ENCODE results near the gene CNOT6. TPM values are rescaled to one million over a fixed set of nuclear protein-coding genes. Genes with fewer than 3 reads are reported as not detected.

CNOT6 gene
- total RNA-seq, 1 experiment from 2014 or later = 32.8 TPM

DNA sequence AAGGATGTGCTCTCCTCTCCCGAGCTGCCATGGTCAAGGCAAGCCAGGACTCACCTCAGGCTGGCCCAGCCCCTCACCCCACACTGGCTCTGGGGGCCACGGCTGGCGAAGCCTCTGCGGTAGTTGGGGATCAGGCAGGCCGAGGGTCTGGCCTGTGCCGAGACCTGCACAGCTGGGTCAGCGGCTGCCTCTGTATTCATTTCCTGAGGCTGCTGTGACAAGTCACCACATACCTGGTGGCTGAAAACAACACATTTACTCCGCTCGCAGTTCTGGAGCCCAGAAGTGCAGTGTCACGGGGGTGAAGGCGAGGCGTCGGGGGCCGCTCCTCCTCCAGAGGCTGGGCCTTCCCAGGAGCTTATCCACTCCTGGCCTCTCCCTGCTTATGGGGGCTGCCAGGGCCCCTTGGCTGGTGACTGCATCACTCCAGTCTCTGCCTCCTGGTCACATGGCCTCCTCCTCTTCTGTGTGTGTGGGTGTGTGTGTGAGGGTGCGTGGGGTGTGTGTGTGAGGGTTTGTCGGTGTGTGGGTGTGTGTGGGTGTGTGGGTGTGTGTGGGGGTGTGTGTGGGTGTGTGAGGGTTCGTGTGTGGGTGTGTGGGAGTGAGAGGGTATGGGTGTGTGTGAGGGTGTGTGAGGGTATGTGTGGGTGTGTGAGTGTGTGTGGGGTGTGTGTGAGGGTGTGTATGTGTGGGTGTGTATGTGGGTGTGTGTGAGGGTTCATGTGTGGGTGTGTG, 100.3 kb downstream of the CNOT6 start:
- CTCF ChIA-PET = no interaction called here
- Histone ChIP-seq H3K4me1 (ENCODE audit: control insufficient read depth, insufficient read depth, low read length) (no peaks in the 10 kb centered on the region), H3K36me3 (ENCODE audit: control insufficient read depth, insufficient read depth, low read length) (no peaks in the 10 kb centered on the region), H3K9me3 (ENCODE audit: control insufficient read depth, insufficient read depth, low read depth, low read length) (no peaks in the 10 kb centered on the region), H3K27ac (ENCODE audit: low read length) (no peak overlapping the region), H3K4me3 (ENCODE audit: low read depth in 2 of 2, low read length in 2 of 2) (no peak overlapping the region), H3K27me3 (ENCODE audit: control insufficient read depth, insufficient read depth, low read length) (peaks cover under 1% of the 10 kb centered on the region; the same call in 1 of the 2 replicates)
- TF ChIP-seq, protein P1, sequence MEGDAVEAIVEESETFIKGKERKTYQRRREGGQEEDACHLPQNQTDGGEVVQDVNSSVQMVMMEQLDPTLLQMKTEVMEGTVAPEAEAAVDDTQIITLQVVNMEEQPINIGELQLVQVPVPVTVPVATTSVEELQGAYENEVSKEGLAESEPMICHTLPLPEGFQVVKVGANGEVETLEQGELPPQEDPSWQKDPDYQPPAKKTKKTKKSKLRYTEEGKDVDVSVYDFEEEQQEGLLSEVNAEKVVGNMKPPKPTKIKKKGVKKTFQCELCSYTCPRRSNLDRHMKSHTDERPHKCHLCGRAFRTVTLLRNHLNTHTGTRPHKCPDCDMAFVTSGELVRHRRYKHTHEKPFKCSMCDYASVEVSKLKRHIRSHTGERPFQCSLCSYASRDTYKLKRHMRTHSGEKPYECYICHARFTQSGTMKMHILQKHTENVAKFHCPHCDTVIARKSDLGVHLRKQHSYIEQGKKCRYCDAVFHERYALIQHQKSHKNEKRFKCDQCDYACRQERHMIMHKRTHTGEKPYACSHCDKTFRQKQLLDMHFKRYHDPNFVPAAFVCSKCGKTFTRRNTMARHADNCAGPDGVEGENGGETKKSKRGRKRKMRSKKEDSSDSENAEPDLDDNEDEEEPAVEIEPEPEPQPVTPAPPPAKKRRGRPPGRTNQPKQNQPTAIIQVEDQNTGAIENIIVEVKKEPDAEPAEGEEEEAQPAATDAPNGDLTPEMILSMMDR (IDR thresholded peaks at IDR 0.05) = no peak
- TF ChIP-seq SIN3A (IDR thresholded peaks at IDR 0.05; ENCODE audit: borderline replicate concordance, insufficient read depth, low read depth, low read length) (no peak), POLR2AphosphoS5 (IDR thresholded peaks at IDR 0.05; ENCODE audit: low read depth, low read length) (no peak), TCF7L2 (IDR thresholded peaks at IDR 0.05; ENCODE audit: low read depth, low read length) (no peak)
- TF ChIP-seq, protein P2, sequence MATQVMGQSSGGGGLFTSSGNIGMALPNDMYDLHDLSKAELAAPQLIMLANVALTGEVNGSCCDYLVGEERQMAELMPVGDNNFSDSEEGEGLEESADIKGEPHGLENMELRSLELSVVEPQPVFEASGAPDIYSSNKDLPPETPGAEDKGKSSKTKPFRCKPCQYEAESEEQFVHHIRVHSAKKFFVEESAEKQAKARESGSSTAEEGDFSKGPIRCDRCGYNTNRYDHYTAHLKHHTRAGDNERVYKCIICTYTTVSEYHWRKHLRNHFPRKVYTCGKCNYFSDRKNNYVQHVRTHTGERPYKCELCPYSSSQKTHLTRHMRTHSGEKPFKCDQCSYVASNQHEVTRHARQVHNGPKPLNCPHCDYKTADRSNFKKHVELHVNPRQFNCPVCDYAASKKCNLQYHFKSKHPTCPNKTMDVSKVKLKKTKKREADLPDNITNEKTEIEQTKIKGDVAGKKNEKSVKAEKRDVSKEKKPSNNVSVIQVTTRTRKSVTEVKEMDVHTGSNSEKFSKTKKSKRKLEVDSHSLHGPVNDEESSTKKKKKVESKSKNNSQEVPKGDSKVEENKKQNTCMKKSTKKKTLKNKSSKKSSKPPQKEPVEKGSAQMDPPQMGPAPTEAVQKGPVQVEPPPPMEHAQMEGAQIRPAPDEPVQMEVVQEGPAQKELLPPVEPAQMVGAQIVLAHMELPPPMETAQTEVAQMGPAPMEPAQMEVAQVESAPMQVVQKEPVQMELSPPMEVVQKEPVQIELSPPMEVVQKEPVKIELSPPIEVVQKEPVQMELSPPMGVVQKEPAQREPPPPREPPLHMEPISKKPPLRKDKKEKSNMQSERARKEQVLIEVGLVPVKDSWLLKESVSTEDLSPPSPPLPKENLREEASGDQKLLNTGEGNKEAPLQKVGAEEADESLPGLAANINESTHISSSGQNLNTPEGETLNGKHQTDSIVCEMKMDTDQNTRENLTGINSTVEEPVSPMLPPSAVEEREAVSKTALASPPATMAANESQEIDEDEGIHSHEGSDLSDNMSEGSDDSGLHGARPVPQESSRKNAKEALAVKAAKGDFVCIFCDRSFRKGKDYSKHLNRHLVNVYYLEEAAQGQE (IDR thresholded peaks at IDR 0.05; ENCODE audit: insufficient read depth in 1 of 2, low read depth in 2 of 2, low read length in 1 of 2) = no peak
- no TSS peak for BruUV-seq (replicated peaks)
- DNase-seq (ENCODE audit: low read depth, low spot score) = no peak
- intact Hi-C loops (cut with micrococcal nuclease; ENCODE audit: unreplicated experiment) = no loop called here
- ATAC-seq = no peak
- POLR2A ChIA-PET = interaction anchor here (0.6 kb wide), 1 partner anchor 22 kb away, joined by 3 read pairs; no protein-coding TSS in a partner anchor
- in situ Hi-C loops (cut with HindIII; ENCODE audit: low pct_unique_long_range_greater_than_20kb, low sequenced_read_pairs) = no loop called here

DNA sequence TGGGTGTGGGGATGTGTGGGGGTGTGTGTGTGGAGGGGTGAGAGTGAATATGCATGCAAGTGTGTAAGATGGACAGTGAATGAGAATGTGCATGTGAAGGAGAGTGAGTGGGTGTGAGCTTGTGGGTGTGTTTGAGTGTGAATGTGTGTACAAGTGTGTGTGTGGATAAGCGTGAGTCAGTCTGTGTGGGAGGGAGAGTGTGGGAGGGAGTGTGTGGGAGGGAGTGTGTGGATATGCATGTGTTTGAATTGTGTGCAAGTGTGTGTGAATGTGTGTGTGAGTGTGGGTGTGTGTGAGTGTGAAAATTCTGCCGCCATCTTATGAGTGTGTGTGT, 100.8 kb downstream of the CNOT6 start:
- Histone ChIP-seq H3K4me3 (ENCODE audit: low read depth in 2 of 2, low read length in 2 of 2) (no peak overlapping the region), H3K27ac (ENCODE audit: low read length) (no peak overlapping the region), H3K27me3 (ENCODE audit: control insufficient read depth, insufficient read depth, low read length) (no peaks in the 10 kb centered on the region; the same call in 1 of the 2 replicates), H3K4me1 (ENCODE audit: control insufficient read depth, insufficient read depth, low read length) (no peaks in the 10 kb centered on the region), H3K36me3 (ENCODE audit: control insufficient read depth, insufficient read depth, low read length) (no peaks in the 10 kb centered on the region), H3K9me3 (ENCODE audit: control insufficient read depth, insufficient read depth, low read depth, low read length) (no peaks in the 10 kb centered on the region)
- CTCF ChIA-PET = interaction anchor here (1.0 kb wide), 1 partner anchor 11 kb away, joined by 5 read pairs; no protein-coding TSS in a partner anchor
- POLR2A ChIA-PET = no interaction called here
- in situ Hi-C loops (cut with HindIII; ENCODE audit: low pct_unique_long_range_greater_than_20kb, low sequenced_read_pairs) (no loop called here), intact Hi-C loops (cut with micrococcal nuclease; ENCODE audit: unreplicated experiment) (no loop called here)
- DNase-seq (ENCODE audit: low read depth, low spot score) (no peak), ATAC-seq (no peak)
- TF ChIP-seq, protein P2 (IDR thresholded peaks at IDR 0.05; ENCODE audit: insufficient read depth in 1 of 2, low read depth in 2 of 2, low read length in 1 of 2) = no peak
- no peak for TF ChIP-seq SIN3A (IDR thresholded peaks at IDR 0.05; ENCODE audit: borderline replicate concordance, insufficient read depth, low read depth, low read length)
- no TSS peak for BruUV-seq (replicated peaks)
